HG02870 (cell line): ENCODE results near the gene NEU1.
"Not testable (repeated sequence)": the region's sequence is repeated elsewhere in the genome, so short reads cannot be mapped to it uniquely, and the experiment has no call there.

Experiments
- ATAC-seq: cut with Tn5 transposase; IDR thresholded peaks from one replicate; pipeline ENCODE4 v1.9.1; 2021; ENCODE audit warnings: mild to moderate bottlenecking, moderate library complexity; ENCODE audit not compliant: unreplicated experiment

NEU1 gene

DNA sequence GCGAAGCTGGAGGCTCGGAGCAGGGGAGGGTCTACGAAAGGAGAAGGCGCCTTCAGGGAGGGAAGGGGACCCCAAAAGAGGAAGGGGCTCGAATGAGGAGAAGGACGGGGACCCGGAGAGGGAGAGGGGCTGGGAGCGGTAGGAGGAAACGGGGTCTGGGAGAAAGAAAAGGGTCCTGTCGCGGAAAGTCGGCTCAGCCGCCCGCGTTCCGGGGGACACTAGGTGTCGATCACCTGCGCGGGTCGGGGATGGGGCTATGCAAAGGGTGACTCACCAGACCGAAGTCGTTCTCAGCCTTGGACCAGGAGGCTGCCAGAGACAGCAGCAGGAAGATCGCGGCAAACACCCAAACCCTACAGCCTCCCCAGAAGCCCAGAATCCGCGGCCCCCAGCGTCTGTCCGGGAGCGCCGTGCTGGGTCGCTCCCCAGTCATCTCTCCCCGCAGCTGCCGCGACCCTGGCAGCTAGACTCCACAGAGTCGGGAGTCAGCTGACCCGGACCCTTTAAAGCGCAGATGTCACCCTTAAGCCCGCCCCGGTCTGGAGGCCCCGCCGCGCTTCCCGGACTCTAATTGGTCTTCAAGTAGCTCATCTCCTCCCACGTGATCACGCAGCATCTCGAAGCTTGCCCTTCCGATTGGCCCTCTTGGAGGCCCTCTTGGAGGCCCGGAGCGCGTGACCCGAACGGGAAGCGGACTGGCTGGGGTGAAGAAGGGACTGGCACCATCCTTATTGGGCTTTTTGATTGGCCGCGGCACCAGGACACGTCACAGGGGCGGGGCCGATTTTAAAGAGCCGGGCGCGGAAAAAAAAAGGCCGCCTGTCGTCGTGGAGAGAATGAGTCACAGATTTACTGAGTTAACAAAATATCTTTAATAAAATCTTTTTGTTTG, at the start of gene NEU1:
Gene NEU1, minus strand, starts transcription at position 478 of the 892 bp plus-strand sequence. Its CDS starts 45 bp downstream, at position 433.
- peak; percentile 93 for ATAC-seq

- no peak for ATAC-seq
These were observed 49.4 kb upstream of the NEU1 start for GRCh38 chr6:31911826-31912585.

GRCh38 chr6:31909298-31909697, 46.7 kb upstream of the NEU1 start:
- not testable (repeated sequence) for ATAC-seq

GRCh38 chr6:31908791-31909190, 46.2 kb upstream of the NEU1 start:
- peak; percentile 81 for ATAC-seq

DNA sequence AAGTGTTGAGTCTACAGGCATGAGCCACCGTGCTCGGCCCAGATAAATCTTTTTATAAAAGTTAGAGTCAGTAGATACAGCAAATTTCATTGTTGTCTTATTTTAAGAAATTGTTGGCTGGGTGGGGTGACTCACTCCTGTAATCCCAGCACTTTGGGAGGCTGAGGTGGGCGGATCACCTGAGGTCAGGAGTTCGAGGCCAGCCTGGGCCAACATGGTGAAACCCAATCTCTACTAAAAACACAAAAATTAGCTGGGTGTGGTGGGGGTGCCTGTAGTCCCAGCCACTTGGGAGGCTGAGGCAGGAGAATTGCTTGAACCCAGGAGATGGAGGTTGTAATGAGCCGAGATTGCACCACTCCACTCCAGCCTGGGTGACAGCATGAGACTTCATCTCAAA, 45.6 kb upstream of the NEU1 start:
- ATAC-seq: not testable (repeated sequence)

DNA sequence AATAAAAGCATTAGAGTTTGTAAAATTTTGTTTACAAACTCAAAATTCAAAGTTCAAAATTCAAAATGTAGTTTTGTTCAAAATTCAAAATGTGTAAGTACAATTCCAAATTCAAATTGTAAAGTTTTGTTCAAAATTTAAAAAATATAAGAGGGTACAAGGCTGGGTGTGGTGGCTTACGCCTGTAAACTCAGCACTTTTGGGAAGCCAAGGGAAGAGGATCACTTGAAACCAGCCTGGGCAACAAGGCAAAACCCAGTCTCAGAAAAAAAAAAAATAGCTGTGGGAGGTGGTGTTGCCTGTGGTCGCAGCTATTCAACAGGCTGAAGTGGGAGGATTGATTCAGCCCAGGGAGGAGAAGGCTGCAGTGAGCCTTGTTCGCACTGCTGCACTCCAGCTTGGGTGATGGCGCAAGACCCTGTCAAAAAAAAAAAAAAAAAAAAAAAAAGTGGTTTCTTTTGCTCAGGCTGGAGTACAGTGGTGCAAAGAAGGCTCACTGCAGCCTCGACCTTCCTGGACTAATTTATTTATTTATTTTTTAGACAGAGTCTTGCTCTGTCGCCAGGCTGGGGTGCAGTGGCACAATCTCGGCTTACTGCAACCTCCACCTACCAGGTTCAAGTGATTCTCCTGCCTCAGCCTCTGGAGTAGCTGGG, 44.7 kb upstream of the NEU1 start:
- no peak for ATAC-seq

GRCh38 chr6:31906727-31907126, 44.1 kb upstream of the NEU1 start:
- ATAC-seq: not testable (repeated sequence)

GRCh38 chr6:31906122-31906521, 43.5 kb upstream of the NEU1 start:
- no peak for ATAC-seq

DNA sequence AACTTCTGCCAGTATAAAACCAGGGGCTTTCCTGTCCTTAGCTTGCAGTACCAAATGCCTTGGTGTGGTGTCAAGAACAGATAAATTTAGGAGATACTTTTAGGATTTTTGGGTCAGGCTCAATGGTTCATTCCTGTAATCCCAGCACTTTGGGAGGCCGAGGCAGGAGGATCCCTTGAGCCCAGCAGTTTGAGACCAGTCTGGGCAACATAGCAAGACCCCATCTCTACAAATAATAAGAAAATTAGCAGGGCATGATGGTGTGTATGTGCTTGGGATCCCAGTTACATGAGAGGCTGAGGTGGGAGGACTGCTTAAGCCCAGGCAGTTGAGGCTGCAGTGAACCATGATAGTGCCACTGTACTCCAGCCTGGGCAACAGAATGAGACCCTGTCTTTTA, 42.4 kb upstream of the NEU1 start:
- no peak for ATAC-seq

DNA sequence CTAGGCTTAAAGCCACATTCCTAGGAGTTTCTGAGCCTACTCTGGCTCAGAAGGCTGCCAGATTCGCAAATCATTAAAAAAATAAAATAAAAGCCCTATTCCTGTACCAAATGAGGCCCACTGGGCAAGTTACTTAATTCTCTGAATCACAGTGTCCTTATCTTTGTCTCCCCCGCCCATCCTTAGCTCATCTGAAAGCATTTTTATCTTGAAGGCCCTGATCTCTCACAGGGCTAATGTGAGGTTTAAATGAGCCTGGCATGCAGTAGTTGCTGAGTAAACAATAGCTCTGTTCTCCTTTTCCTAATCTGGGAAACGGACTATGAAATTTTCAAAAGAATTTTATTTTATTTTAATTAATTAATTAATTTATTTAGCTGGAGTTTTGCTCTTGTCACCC, 41.3 kb upstream of the NEU1 start:
- ATAC-seq: no peak

- ATAC-seq: peak; percentile 51
These were observed 39.5 kb upstream of the NEU1 start, which contains the start of gene ZBTB12 for GRCh38 chr6:31901953-31902643. TSS of gene ZBTB12 (minus strand) at chr6:31902086. CDS start at chr6:31901305, 781 bp downstream.

DNA sequence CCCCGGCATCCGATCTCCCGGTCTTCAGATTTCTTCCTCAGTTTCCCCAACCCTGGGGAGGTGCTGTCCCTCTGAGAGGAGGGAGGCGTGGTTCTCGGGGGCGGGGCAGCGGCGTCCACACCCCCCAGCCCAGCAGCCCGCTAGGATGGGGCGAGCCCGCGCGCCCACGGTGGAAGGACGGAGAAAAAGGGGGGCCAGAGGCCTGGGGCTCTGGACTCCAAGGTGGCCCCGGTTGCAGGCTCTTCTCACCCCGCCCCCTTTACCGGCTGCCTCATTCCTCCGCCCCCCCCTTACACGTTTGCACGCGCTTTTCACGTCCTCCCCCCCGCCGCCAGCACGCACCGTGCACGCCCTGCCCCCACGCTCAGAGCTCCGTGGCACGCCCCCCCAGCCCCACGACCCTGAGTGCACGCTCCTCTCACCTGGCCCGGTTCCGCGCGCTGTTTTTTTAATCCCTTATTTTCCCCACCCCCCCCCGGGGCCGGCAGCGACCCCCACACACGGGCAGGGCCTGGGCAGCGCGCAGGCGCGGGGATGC, 38.9 kb upstream of the NEU1 start:
- ATAC-seq: no peak

GRCh38 chr6:31900917-31901414, 38.3 kb upstream of the NEU1 start:
- no peak for ATAC-seq

- ATAC-seq: no peak
These were observed 37.5 kb upstream of the NEU1 start for GRCh38 chr6:31899882-31900722.

- no peak for ATAC-seq
These were observed 36.6 kb upstream of the NEU1 start for GRCh38 chr6:31899215-31899614.

DNA sequence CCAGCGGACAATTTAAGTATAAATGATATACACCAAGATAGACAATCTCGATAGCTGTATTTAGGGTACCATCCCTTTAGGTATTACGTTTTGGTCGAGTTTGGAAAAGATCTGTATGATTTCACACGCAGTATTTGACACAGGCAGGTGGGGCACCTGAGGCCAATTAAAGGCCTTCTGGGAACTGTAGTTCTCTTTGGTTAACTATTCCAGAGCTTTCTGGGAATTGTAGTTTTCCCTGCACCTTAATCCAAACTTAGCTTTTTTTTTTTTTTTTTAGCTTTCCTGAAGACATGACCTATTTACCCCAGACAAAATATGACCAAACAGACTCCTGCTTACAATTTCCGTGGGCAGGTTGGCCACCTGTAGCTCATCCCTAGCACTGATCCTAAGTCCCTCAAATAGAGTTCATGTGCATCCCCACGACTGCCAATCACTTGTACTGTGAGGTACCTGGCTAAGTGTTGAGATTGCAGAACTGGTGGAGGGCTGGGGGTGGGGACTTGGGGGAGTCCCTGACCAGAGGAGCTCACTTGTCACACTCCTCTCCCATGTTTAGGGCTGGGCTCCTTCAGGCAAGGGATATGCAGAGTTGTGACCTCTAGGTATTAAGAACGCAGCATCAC, 35.9 kb upstream of the NEU1 start:
- no peak for ATAC-seq

DNA sequence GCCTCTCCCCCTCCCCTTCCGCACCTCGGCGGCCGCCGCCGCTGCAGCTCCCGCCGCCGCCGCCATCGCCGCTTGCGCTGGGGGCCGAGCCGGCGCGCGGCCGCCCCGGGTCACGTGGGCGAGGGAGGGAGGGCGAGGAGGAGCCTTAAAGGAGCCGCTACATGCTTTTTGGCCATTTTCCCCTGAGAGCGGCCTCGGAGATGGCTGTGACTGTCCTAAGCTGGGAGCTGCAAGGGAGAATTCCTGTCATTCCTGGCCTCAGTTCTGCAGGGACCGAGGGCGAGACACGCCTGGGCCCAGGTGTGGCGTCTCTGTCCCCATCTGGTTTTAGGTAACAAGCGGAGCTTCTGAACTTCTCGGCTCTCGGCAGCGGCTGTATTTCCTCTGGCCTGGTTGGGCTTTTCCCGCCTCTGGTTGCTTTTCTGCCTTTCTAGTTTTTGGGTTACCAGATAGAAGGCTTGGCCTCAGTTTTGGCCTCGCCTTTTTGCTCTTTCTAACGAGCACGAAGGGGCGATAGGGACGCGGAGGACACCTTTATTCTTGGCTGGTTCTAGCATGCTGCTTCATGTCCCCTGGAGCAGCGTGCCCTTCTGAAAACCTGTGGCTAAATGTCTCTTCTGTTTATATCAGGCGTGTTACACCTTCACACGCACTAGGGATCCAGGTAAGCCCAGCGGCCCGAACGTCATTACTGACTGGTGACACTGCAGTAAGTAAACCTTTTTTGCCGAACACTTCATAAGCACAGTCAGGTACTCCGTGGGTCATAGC, 35.2 kb upstream of the NEU1 start, which contains the start of gene EHMT2:
Gene EHMT2, minus strand, starts transcription at position 87 of the 771 bp plus-strand sequence. Its CDS starts 21 bp downstream, at position 66.
- ATAC-seq: peak; percentile 38
